Endothelial cell of umbilical vein (primary cell): ENCODE measurements around the gene EIF3D. TPM values are rescaled to one million over a fixed set of nuclear protein-coding genes. Genes with fewer than 3 reads are reported as not detected.

Experiments
- BruUV-seq: library from RNA; stranded (reverse); fragments of 400-500 nt; replicated peaks from 2 replicates; lab custom pipeline; 2021; lab: Mats Ljungman, UMichigan
- CTCF ChIA-PET: fragments of 300-600, 350-600 bp; sonication (Branson Sonifier 250); formaldehyde crosslinking; loops from one replicate; lab custom pipeline; 2021; ENCODE audit warnings: antibody characterized with exemption, inconsistent platforms; lab: Charles Lee
- POLR2A ChIA-PET: fragments of 300-600, 350-600 bp; sonication (Branson Sonifier 250); formaldehyde crosslinking; loops from one replicate; lab custom pipeline; 2021; ENCODE audit warnings: antibody characterized with exemption, inconsistent platforms; lab: Charles Lee
- DNase-seq: peaks from one replicate; pipeline ENCODE4 v3.0.0-alpha.2; 2011; ENCODE audit warnings: low read depth, low spot score
- FAIRE-seq: peaks from 2 replicates; lab custom pipeline; 2011; peaks lifted over from hg19 to GRCh38; lab: Jason Lieb, UNC
- H2AFZ ChIP-seq: 2 replicates; pipeline ENCODE4 v1.6.0; 2012; ENCODE audit warnings: low read depth, low read length, control low read depth, inconsistent platforms
- H3K27ac ChIP-seq: 2 replicates; pipeline ENCODE4 v1.5.1; 2011; ENCODE audit warnings: low read depth, mild to moderate bottlenecking, control low read depth, low read length, moderate library complexity; ENCODE audit not compliant: insufficient read depth
- H3K27me3 ChIP-seq, 2 experiments: 2 replicates each; pipeline versions ENCODE4 v1.6.0 to v1.6.1; 2011; ENCODE audit warnings: low read length in 2 of 2, mixed read lengths in 1 of 2; ENCODE audit not compliant: control insufficient read depth in 2 of 2, insufficient read depth in 2 of 2
- H3K36me3 ChIP-seq, 2 experiments: 2 replicates in 1 of 2; 3 replicates in 1 of 2; pipeline ENCODE4 v1.5.1; 2011; ENCODE audit warnings: low read length in 2 of 2, mild to moderate bottlenecking in 1 of 2, moderate library complexity in 1 of 2; ENCODE audit not compliant: control insufficient read depth in 2 of 2, insufficient read depth in 2 of 2; ENCODE audit errors: extremely low read depth in 1 of 2
- H3K4me1 ChIP-seq: 3 replicates; pipeline ENCODE4 v1.5.1; 2011; ENCODE audit warnings: mild to moderate bottlenecking, low read length; ENCODE audit not compliant: control insufficient read depth, insufficient read depth; ENCODE audit errors: extremely low read depth
- H3K4me2 ChIP-seq: 2 replicates; pipeline ENCODE4 v1.6.1; 2011; ENCODE audit warnings: low read length, control low read depth, mixed read lengths; ENCODE audit not compliant: insufficient read depth
- H3K4me3 ChIP-seq, 3 experiments: fragments of 200-600 bp in 1 of 3; sonication (generic), shearing (Covaris generic) in 1 of 3; replicated peaks in 1 of 3; 2 replicates each; pipeline ENCODE4 v1.5.1; 2011 to 2016; ENCODE audit warnings: control low read depth in 3 of 3, low read length in 3 of 3, mild to moderate bottlenecking in 2 of 3, inconsistent platforms in 1 of 3, low read depth in 1 of 3, moderate library complexity in 1 of 3; ENCODE audit not compliant: insufficient read depth in 1 of 3
- H3K79me2 ChIP-seq: 2 replicates; pipeline ENCODE4 v1.6.0; 2012; ENCODE audit warnings: low read length, inconsistent platforms; ENCODE audit not compliant: control insufficient read depth, insufficient read depth
- H3K9ac ChIP-seq: replicated peaks from 2 replicates; pipeline ENCODE3; 2011; ENCODE audit warnings: low read length, control low read depth; ENCODE audit not compliant: insufficient read depth; ENCODE audit errors: extremely low read depth
- H3K9me1 ChIP-seq: replicated peaks from 3 replicates; pipeline ENCODE4 v1.6.0; 2011; ENCODE audit warnings: mild to moderate bottlenecking, low read length; ENCODE audit not compliant: control insufficient read depth, insufficient read depth; ENCODE audit errors: extremely low read depth
- H3K9me3 ChIP-seq: replicated peaks from 2 replicates; pipeline ENCODE4 v1.5.1; 2012; ENCODE audit warnings: low read length, inconsistent platforms; ENCODE audit not compliant: control insufficient read depth, insufficient read depth
- H4K20me1 ChIP-seq: replicated peaks from 2 replicates; pipeline ENCODE3; 2011; ENCODE audit warnings: mild to moderate bottlenecking, low read length; ENCODE audit not compliant: control insufficient read depth, insufficient read depth; ENCODE audit errors: extremely low read depth
- CTCF ChIP-seq, 2 donors: IDR thresholded peaks; 1 replicate in 1 of 2; 2 replicates in 1 of 2; pipeline ENCODE4 v1.5.1; 2011; ENCODE audit warnings: low read length in 2 of 2, mild to moderate bottlenecking in 2 of 2, moderate library complexity in 2 of 2, control low read depth in 1 of 2, inconsistent platforms in 1 of 2, low read depth in 1 of 2; ENCODE audit not compliant: insufficient read depth in 1 of 2; ENCODE audit errors: extremely low read depth in 1 of 2
- EZH2 ChIP-seq: IDR thresholded peaks from 2 replicates; pipeline ENCODE4 v1.6.1; 2012; ENCODE audit warnings: borderline replicate concordance, low read depth, mild to moderate bottlenecking, moderate library complexity, low read length, inconsistent platforms; ENCODE audit not compliant: severe bottlenecking
- GATA2 ChIP-seq: IDR thresholded peaks from 2 replicates; pipeline ENCODE4 v1.7.0; 2011; ENCODE audit warnings: low read depth, mild to moderate bottlenecking, moderate library complexity, mixed read lengths, low read length; ENCODE audit not compliant: insufficient read length, insufficient read depth
- MYC ChIP-seq: IDR thresholded peaks from one replicate; pipeline ENCODE4 v1.6.1; 2011; ENCODE audit warnings: mild to moderate bottlenecking, low read depth, low read length
- POLR2AphosphoS5 ChIP-seq: IDR thresholded peaks from 2 replicates; pipeline ENCODE4 v1.6.1; 2012; ENCODE audit warnings: low read depth, mild to moderate bottlenecking, control low read depth, low read length, moderate library complexity; ENCODE audit not compliant: insufficient read depth
- dilution Hi-C: fragments of 300-500 bp; cut with MboI; formaldehyde crosslinking; loops from one replicate; pipeline ENCODE4 v1.15.0; 2019; ENCODE audit warnings: low sequenced_read_pairs; ENCODE audit not compliant: extremely low pct_ligation_motif_present
- intact Hi-C: fragments of 100-400 bp; cut with micrococcal nuclease; formaldehyde crosslinking; loops from one replicate; pipeline ENCODE4 v1.10.0; 2022
- polyA plus RNA-seq, 4 experiments: library from polyadenylated mRNA; depleted of rRNA in 3 of 4; stranded (reverse) in 3 of 4; unstranded in 1 of 4; fragments of >200 nt; gene quantifications; 2 replicates each; pipeline versions ENCODE4 v1.2.1 to v1.2.3, GENCODE V29; 2011 to 2012; ENCODE audit warnings: missing spikeins in 1 of 4
- total RNA-seq: library from RNA; stranded (reverse); gene quantifications from 2 replicates; pipeline ENCODE4 v1.2.3, GENCODE V29; 2021

EIF3D gene
- total and polyA plus RNA-seq, 2 donors (not counting 3 experiments of a cell fraction or from before 2014, with no cell fraction given) = 201 to 413 TPM

GRCh38 chr22:36566720-36567119 is 37.8 kb upstream of the EIF3D start:
- no peaks in the 10 kb centered on the region for H3K79me2 ChIP-seq
- no peaks in the 10 kb centered on the region for H4K20me1 ChIP-seq
- intact Hi-C loops (loop anchor here (10.0 kb wide), 1 partner anchor 418 kb away; no protein-coding TSS in a partner anchor), dilution Hi-C loops (no loop called here)
- no TSS peak for BruUV-seq
- no peak overlapping the region for H3K4me3 ChIP-seq
- H2AFZ ChIP-seq = no peak overlapping the region
- POLR2A ChIA-PET = no interaction called here
- no peaks in the 10 kb centered on the region for H3K9me3 ChIP-seq
- H3K4me1 ChIP-seq = peaks cover 9% of the 10 kb centered on the region
- H3K27me3 ChIP-seq = peaks cover 5 to 9% of the 10 kb centered on the region in 2 experiments
- H3K4me2 ChIP-seq = no peak overlapping the region
- no peaks in the 10 kb centered on the region for H3K36me3 ChIP-seq
- TF ChIP-seq CTCF (IDR thresholded peaks at IDR 0.05; ENCODE audit: extremely low read depth in 1 of 2, insufficient read depth in 1 of 2, low read depth in 1 of 2, low read length in 2 of 2) (no peak), GATA2 (no peak), POLR2AphosphoS5 (no peak), EZH2 (no peak)
- CTCF ChIA-PET = interaction anchor here (0.9 to 1.3 kb wide), 6 partner anchors 13 to 289 kb away, joined by 3 to 4 read pairs (median 3); partner anchors contain the start of gene CACNG2
- H3K9me1 ChIP-seq = no peaks in the 10 kb centered on the region
- FAIRE-seq (no peak), DNase-seq (no peak)
- H3K27ac ChIP-seq = no peak overlapping the region
- no peak overlapping the region for H3K9ac ChIP-seq

GRCh38 chr22:36565686-36566085 is 36.7 kb upstream of the EIF3D start:
- peaks cover 9% of the 10 kb centered on the region for H3K4me1 ChIP-seq
- no TSS peak for BruUV-seq
- no peak overlapping the region for H3K4me3 ChIP-seq
- H3K27me3 ChIP-seq = peaks cover 5 to 9% of the 10 kb centered on the region in 2 experiments
- no peaks in the 10 kb centered on the region for H3K9me3 ChIP-seq
- ChIA-PET CTCF (interaction anchor here (1.3 kb wide), 1 partner anchor 27 kb away, joined by 3 read pairs; no protein-coding TSS in a partner anchor), POLR2A (no interaction called here)
- DNase-seq = no peak
- TF ChIP-seq POLR2AphosphoS5 (no peak), MYC (no peak)
- H3K9me1 ChIP-seq = no peaks in the 10 kb centered on the region
- no peak for FAIRE-seq
- H3K4me2 ChIP-seq = no peak overlapping the region
- no peaks in the 10 kb centered on the region for H3K36me3 ChIP-seq
- dilution Hi-C loops (no loop called here), intact Hi-C loops (loop anchor here (10.0 kb wide), 1 partner anchor 419 kb away; no protein-coding TSS in a partner anchor)
- no peak overlapping the region for H3K27ac ChIP-seq
- no peak overlapping the region for H2AFZ ChIP-seq
- no peak overlapping the region for H3K9ac ChIP-seq
- no peaks in the 10 kb centered on the region for H4K20me1 ChIP-seq
- no peaks in the 10 kb centered on the region for H3K79me2 ChIP-seq
